OCI-LY3 (cell line): ENCODE data around the gene PTTG1IP.
"Not testable (repeated sequence)": the region's sequence is repeated elsewhere in the genome, so short reads cannot be mapped to it uniquely, and the experiment has no call there.

Experiments
- H2AFZ ChIP-seq: fragments of 200-600, 300-600 bp; shearing (Covaris generic); 2 replicates; pipeline ENCODE4 v1.6.0; 2014; ENCODE audit warnings: antibody characterized with exemption, low read depth, low read length
- H3K27ac ChIP-seq: fragments of 200-600, 300-600 bp; sonication (generic); 2 replicates; pipeline ENCODE4 v1.5.1; 2014; ENCODE audit warnings: mild to moderate bottlenecking, low read length, moderate library complexity, mixed read lengths
- H3K27me3 ChIP-seq: fragments of 200-600, 300-600 bp; sonication (generic); 2 replicates; pipeline ENCODE4 v1.6.1; 2014; ENCODE audit warnings: low read depth, low read length, mixed read lengths
- H3K36me3 ChIP-seq: fragments of 200-600, 300-600 bp; sonication (generic); replicated peaks from 2 replicates; pipeline ENCODE3; 2014; ENCODE audit warnings: low read depth, low read length, mixed read lengths
- H3K4me1 ChIP-seq: fragments of 300-600, 200-600 bp; sonication (generic); 2 replicates; pipeline ENCODE4 v1.6.1; 2014; ENCODE audit warnings: low read length, mixed read lengths
- H3K4me2 ChIP-seq: fragments of 200-600, 300-600 bp; sonication (generic); 2 replicates; pipeline ENCODE4 v1.6.1; 2014; ENCODE audit warnings: low read length, mixed read lengths
- H3K4me3 ChIP-seq: fragments of 300-600, 200-600 bp; sonication (generic); 2 replicates; pipeline ENCODE4 v1.5.1; 2014; ENCODE audit warnings: antibody characterized with exemption, mild to moderate bottlenecking, low read length, moderate library complexity
- H3K79me2 ChIP-seq: fragments of 300-600, 200-600 bp; shearing (Covaris generic); 2 replicates; pipeline ENCODE4 v1.6.1; 2014; ENCODE audit warnings: mild to moderate bottlenecking, low read length, mixed read lengths
- H3K9ac ChIP-seq: fragments of 300-600, 200-600 bp; shearing (Covaris generic); 2 replicates; pipeline ENCODE4 v1.6.0; 2014; ENCODE audit warnings: mild to moderate bottlenecking, low read length, moderate library complexity
- H3K9me3 ChIP-seq: fragments of 200-600, 300-600 bp; shearing (Covaris generic); 2 replicates; pipeline ENCODE4 v1.6.1; 2014; ENCODE audit warnings: low read length, mixed read lengths; ENCODE audit not compliant: insufficient read depth
- H4K20me1 ChIP-seq: fragments of 200-600, 300-600 bp; sonication (generic); 2 replicates; pipeline ENCODE4 v1.6.1; 2016; ENCODE audit warnings: low read length, mixed read lengths; ENCODE audit not compliant: insufficient read depth
- EZH2phosphoT487 ChIP-seq: fragments of 200-600 bp; shearing (Covaris generic); IDR thresholded peaks from 2 replicates; pipeline ENCODE4 v1.6.1; 2018; ENCODE audit warnings: antibody characterized with exemption, mixed run types, low read depth
- TF ChIP-seq, protein P1 (sequence below): fragments of 200-600, 300-600 bp; sonication (generic); IDR thresholded peaks from 2 replicates; pipeline ENCODE4 v1.5.1; 2014; ENCODE audit warnings: antibody characterized with exemption, low read length, low read depth

PTTG1IP gene

DNA sequence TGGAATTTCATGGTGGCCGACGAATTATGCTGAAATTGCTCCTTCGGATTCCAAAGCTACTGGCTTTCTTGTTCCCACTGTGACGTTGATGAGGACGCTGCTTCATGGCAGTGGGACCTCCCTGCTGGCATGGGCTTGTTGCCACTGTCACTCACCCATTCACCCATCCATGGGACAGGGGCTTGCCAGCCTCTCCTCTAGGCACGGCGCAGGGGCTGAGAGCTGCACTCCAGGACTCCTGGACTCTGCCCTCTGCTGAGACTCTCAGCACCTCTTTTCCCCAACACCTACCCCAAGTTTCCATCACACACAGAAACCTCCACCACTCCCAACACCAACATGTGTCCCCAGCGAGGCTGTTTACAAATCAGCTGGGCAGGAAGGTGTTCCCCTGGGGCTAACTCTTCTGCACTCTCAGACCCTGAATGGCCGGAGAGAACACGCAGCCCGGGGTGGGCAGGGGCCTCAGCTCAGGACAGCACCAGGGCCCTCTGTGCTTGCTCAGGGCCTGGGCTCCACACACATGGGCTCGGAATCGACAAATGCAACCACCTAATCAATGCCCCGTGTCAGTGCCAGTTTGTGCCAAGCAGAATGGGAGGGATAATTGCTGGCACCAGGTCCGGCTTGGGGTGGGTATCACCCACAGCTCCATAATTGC, 44.1 kb upstream of the PTTG1IP start:
- no peaks in the 10 kb centered on the region for H3K4me1 ChIP-seq
- H3K27me3 ChIP-seq: no peaks in the 10 kb centered on the region
- no peak overlapping the region for H2AFZ ChIP-seq
- no peak overlapping the region for H3K9ac ChIP-seq
- H3K36me3 ChIP-seq: no peaks in the 10 kb centered on the region
- no peak overlapping the region for H3K4me3 ChIP-seq
- peaks cover 6% of the 10 kb centered on the region; the same call in 1 of the 2 replicates for H3K79me2 ChIP-seq
- no peak overlapping the region for H3K27ac ChIP-seq
- no peak for TF ChIP-seq EZH2phosphoT487
- TF ChIP-seq, protein P1, sequence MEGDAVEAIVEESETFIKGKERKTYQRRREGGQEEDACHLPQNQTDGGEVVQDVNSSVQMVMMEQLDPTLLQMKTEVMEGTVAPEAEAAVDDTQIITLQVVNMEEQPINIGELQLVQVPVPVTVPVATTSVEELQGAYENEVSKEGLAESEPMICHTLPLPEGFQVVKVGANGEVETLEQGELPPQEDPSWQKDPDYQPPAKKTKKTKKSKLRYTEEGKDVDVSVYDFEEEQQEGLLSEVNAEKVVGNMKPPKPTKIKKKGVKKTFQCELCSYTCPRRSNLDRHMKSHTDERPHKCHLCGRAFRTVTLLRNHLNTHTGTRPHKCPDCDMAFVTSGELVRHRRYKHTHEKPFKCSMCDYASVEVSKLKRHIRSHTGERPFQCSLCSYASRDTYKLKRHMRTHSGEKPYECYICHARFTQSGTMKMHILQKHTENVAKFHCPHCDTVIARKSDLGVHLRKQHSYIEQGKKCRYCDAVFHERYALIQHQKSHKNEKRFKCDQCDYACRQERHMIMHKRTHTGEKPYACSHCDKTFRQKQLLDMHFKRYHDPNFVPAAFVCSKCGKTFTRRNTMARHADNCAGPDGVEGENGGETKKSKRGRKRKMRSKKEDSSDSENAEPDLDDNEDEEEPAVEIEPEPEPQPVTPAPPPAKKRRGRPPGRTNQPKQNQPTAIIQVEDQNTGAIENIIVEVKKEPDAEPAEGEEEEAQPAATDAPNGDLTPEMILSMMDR: no peak
- no peak overlapping the region for H3K4me2 ChIP-seq
- H3K9me3 ChIP-seq: no peaks in the 10 kb centered on the region
- no peaks in the 10 kb centered on the region for H4K20me1 ChIP-seq

GRCh38 chr21:44916965-44917364, 43.5 kb upstream of the PTTG1IP start:
- H3K9ac ChIP-seq: no peak overlapping the region
- H3K27ac ChIP-seq: no peak overlapping the region
- no peaks in the 10 kb centered on the region for H3K9me3 ChIP-seq
- H3K36me3 ChIP-seq: no peaks in the 10 kb centered on the region
- H3K27me3 ChIP-seq: no peaks in the 10 kb centered on the region
- H3K79me2 ChIP-seq: peaks cover 6% of the 10 kb centered on the region; the same call in 1 of the 2 replicates
- no peak for TF ChIP-seq EZH2phosphoT487
- TF ChIP-seq, protein P1: no peak
- H2AFZ ChIP-seq: no peak overlapping the region
- H3K4me2 ChIP-seq: no peak overlapping the region
- no peak overlapping the region for H3K4me3 ChIP-seq
- no peaks in the 10 kb centered on the region for H3K4me1 ChIP-seq
- H4K20me1 ChIP-seq: no peaks in the 10 kb centered on the region

GRCh38 chr21:44914176-44914874, 40.8 kb upstream of the PTTG1IP start:
- no peak overlapping the region for H3K4me3 ChIP-seq
- H4K20me1 ChIP-seq: no peaks in the 10 kb centered on the region
- no peaks in the 10 kb centered on the region for H3K9me3 ChIP-seq
- H3K4me1 ChIP-seq: no peaks in the 10 kb centered on the region
- TF ChIP-seq, protein P1: no peak
- TF ChIP-seq EZH2phosphoT487: no peak
- no peaks in the 10 kb centered on the region for H3K36me3 ChIP-seq
- no peaks in the 10 kb centered on the region for H3K27me3 ChIP-seq
- no peak overlapping the region for H3K4me2 ChIP-seq
- H3K79me2 ChIP-seq: no peaks in the 10 kb centered on the region
- H3K27ac ChIP-seq: no peak overlapping the region
- no peak overlapping the region for H2AFZ ChIP-seq
- no peak overlapping the region for H3K9ac ChIP-seq

GRCh38 chr21:44913425-44914175, 40.1 kb upstream of the PTTG1IP start:
- H3K79me2 ChIP-seq: no peaks in the 10 kb centered on the region
- TF ChIP-seq, protein P1: no peak
- TF ChIP-seq EZH2phosphoT487: no peak
- no peak overlapping the region for H2AFZ ChIP-seq
- no peaks in the 10 kb centered on the region for H3K9me3 ChIP-seq
- no peaks in the 10 kb centered on the region for H4K20me1 ChIP-seq
- no peak overlapping the region for H3K9ac ChIP-seq
- H3K36me3 ChIP-seq: no peaks in the 10 kb centered on the region
- no peak overlapping the region for H3K4me3 ChIP-seq
- H3K4me1 ChIP-seq: no peaks in the 10 kb centered on the region
- no peak overlapping the region for H3K27ac ChIP-seq
- H3K27me3 ChIP-seq: no peaks in the 10 kb centered on the region
- no peak overlapping the region for H3K4me2 ChIP-seq

GRCh38 chr21:44912506-44913412, 39.3 kb upstream of the PTTG1IP start:
- H3K4me3 ChIP-seq, H3K27ac ChIP-seq, H3K36me3 ChIP-seq, H3K9me3 ChIP-seq, H3K27me3 ChIP-seq, H3K9ac ChIP-seq, H2AFZ ChIP-seq, H3K4me2 ChIP-seq, H3K79me2 ChIP-seq, H4K20me1 ChIP-seq, H3K4me1 ChIP-seq: not testable (repeated sequence)
